Left kidney (tissue), 2 donors: ENCODE measurements around the gene EPO. TPM values are rescaled to one million over a fixed set of nuclear protein-coding genes. Genes with fewer than 3 reads are reported as not detected.
A peak's percentile ranks its signal among the peaks of the same experiment; 100 is the strongest.
"Not testable (repeated sequence)": the region's sequence is repeated elsewhere in the genome, so short reads cannot be mapped to it uniquely, and the experiment has no call there.

Source experiments
- DNase-seq: peaks from one replicate; pipeline ENCODE4 v3.0.0-alpha.2; 2013
- polyA plus RNA-seq: library from polyadenylated mRNA; unstranded; fragments of 120-200 nt; gene quantifications from one replicate; pipeline ENCODE4 v1.2.1, GENCODE V29; 2013; ENCODE audit not compliant: insufficient read length

The EPO gene
- polyA plus RNA-seq, 1 donor: 0.20 TPM

GRCh38 chr7:100736671-100737070 is 16.4 kb downstream of the EPO start:
- DNase-seq: no peak

DNA sequence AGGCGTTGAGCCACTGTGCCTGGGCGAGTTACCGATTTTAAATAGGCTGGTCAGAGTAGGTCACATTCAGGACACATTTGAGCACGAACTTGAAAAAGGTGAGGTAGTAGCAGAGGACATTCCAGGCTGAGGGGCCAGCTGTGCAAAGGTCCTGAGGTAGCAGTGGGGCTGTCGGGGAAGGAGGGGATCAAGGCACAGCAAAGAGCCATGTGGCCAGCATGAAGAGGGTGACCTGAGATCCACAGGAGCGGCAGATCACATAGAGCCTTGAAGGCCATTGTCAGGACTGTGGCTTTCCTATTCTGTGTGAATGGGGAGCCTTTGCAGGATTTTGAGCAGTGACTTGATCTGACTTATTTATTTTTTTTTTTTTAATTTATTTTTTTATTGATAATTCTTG is 19.7 kb downstream of the EPO start:
- DNase-seq: no peak

- no peak for DNase-seq
Measured at GRCh38 chr7:100744605-100745004, 24.3 kb downstream of the EPO start.

DNA sequence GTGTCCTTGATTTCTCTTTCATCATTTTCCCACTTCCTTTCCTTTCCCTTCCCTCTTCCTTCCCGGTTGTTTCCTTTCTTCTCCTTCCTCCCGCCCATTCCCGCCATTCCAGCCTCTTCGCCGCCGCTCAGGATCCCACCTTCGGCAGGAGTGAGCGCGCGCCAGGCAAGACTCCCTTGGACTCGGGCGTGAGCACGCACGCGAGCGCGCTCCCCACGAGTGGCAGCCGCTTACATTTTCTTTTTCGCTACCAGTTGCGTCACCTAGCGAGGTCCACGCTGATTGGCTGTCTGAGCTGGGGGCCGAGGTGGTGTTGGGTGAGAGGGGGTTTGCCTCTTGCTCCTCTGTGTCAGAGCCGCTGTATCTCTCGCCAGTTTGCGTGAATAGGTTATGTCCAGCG is 24.9 kb downstream of the EPO start:
- peak; percentile 36 for DNase-seq

GRCh38 chr7:100752994-100753393 is 32.7 kb downstream of the EPO start:
- DNase-seq: no peak

DNA sequence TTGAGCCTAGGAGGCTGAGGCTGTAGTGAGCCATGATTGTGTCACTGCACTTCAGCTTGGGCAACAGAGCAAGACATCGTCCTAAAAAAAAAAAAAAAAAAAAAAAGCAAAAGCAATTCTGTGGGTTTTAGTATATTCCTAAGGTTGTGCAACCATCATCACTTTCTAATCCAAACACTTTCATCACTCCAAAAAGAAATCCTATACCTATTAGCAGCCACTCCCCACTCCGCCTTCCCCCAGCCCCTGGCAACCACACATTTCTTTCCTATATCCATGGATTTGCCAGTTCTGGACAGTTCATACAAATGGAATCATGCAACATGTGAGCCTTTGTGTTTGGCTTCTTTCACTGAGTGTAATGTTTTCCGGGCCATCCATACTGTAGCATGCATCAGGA is 33.5 kb downstream of the EPO start:
- DNase-seq: no peak

- DNase-seq: no peak
Measured at GRCh38 chr7:100759357-100760171, 39.3 kb downstream of the EPO start.

DNA sequence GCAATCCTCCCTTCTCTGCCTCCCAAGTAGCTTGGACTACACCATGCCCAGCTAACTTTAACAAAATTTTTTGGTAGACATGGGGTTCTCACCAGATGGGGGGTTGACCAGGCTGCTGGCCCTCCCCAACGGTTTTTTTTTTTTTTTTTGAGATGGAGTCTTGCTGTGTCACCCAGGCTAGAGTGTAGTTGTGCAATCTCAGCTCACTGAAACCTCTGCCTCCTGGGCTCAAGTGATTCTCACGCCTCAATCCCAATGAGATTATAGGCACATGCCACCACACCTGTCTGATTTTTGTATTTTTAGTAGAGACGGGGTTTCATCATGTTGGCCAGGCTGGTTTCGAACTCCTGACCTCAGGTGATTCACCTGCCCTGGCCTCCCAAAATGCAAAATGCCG is 42.6 kb downstream of the EPO start:
- not testable (repeated sequence) for DNase-seq

- no peak for DNase-seq
Measured at GRCh38 chr7:100763556-100764140, 43.4 kb downstream of the EPO start.

DNA sequence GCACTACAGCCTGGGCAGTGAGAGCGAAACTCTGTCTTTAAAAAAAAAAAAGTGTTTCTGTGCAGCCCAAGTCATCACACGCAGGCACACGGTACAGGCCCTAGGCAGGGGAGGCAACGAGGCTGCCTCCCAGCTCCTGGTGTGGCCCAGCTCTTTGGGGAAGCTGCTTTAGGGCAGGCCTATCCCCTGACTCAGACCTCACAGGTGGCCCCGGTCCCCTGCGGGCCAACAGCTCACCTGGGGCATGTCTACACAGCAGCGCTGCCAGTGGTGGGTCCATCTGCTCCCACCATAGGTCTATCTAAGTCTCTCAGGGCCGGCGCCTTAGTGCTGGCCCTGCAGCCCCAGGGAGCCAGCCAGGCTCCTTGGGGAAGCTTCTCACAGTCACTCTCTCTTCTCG is 44.6 kb downstream of the EPO start:
- no peak for DNase-seq

DNA sequence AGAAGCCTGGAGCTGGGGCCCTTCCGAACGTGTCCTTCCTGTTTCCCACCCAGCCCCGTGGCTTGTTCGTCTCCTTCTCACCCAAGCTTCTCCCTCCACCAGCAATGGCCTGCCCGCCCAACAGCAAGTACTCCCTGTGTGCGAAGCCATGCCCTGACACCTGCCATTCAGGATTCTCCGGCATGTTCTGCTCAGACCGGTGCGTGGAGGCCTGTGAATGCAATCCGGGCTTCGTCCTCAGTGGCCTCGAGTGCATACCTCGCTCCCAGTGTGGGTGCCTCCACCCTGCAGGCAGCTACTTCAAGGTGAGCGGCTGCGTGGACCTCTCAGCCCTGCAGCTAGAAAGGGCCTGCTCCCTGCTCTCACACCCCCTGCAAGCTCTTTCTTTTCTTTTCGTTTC is 45.0 kb downstream of the EPO start:
- no peak for DNase-seq

GRCh38 chr7:100768784-100769183 is 48.5 kb downstream of the EPO start:
- DNase-seq: no peak

Other genes with a start within 250 kb of the EPO start
- gene TSC22D4, start 241.3 kb upstream of the EPO start, polyA plus RNA-seq: 37.4 TPM
- 1.6 TPM for gene NYAP1, start 236.5 kb upstream of the EPO start, polyA plus RNA-seq
- 10.0 TPM for gene AGFG2, start 181.3 kb upstream of the EPO start, polyA plus RNA-seq
- gene SAP25, start 146.6 kb upstream of the EPO start, polyA plus RNA-seq: 4.2 TPM
- 37.7 TPM for gene LRCH4, start 134.3 kb upstream of the EPO start, polyA plus RNA-seq
- 2.6 TPM for gene FBXO24, start 134.1 kb upstream of the EPO start, polyA plus RNA-seq
- 94.3 TPM for gene PCOLCE, start 118.1 kb upstream of the EPO start, polyA plus RNA-seq
- gene MOSPD3, start 107.9 kb upstream of the EPO start, polyA plus RNA-seq: 23.5 TPM
- 0.93 TPM for gene TFR2, start 78.9 kb upstream of the EPO start, polyA plus RNA-seq
- not detected for gene ACTL6B, start 64.0 kb upstream of the EPO start, polyA plus RNA-seq
- gene GNB2, start 46.7 kb upstream of the EPO start, polyA plus RNA-seq: 162 TPM
- 42.7 TPM for gene GIGYF1, start 26.2 kb upstream of the EPO start, polyA plus RNA-seq
- gene POP7, start 14.3 kb upstream of the EPO start, polyA plus RNA-seq: 19.5 TPM
- gene ZAN, start 13.1 kb downstream of the EPO start, polyA plus RNA-seq: 0.03 TPM
- 85.3 TPM for gene EPHB4, start 107.1 kb downstream of the EPO start, polyA plus RNA-seq
- gene SLC12A9, start 132.2 kb downstream of the EPO start, polyA plus RNA-seq: 29.9 TPM
- 67.8 TPM for gene TRIP6, start 146.9 kb downstream of the EPO start, polyA plus RNA-seq
- 193 TPM for gene SRRT, start 154.6 kb downstream of the EPO start, polyA plus RNA-seq
- 1.8 TPM for gene UFSP1, start 169.2 kb downstream of the EPO start, polyA plus RNA-seq
- gene ACHE, start 175.4 kb downstream of the EPO start, polyA plus RNA-seq: 2.7 TPM
- gene MUC3A, start 229.1 kb downstream of the EPO start, polyA plus RNA-seq: 1.2 TPM
- 0.02 TPM for gene MUC12, start 249.1 kb downstream of the EPO start, polyA plus RNA-seq